ENCODE measurements around the gene DIRAS1.

DNA sequence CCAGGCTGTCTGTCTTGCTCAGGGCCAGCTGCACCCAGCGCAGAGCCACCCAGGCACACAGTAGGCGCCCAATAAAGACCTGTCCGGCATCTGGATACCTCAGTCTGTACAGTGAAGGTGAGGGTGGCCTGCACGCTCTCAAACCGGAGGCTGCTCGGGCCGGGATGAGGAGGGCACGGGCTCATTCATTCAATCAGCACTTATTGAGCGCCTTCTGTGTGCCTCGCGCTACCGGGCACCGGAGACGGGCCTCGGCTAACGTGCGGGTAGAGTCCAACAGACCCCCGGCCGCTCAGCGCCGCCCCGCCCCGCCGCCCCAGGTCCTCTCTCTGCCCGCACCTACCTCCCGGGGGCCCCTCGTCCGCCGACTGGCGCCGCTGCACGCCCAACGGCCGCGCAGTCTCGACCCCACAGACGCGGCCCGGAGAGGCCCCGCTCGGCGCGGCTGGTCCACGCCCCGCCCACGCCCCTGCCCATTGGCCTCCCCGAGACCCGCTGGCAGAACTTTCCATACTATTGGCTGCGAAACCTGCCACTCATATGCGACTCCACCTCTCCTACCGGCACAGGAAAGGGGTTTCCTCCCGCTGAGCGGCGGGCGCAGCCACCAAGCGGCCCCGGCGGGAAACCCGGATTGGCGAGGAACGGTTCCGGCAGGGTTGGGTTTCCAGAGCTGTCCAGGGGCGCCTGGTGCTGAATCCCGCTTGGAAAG, 18.6 kb upstream of the DIRAS1 start, which contains the start of gene SLC39A3:
- TF ChIP-seq, protein P1, sequence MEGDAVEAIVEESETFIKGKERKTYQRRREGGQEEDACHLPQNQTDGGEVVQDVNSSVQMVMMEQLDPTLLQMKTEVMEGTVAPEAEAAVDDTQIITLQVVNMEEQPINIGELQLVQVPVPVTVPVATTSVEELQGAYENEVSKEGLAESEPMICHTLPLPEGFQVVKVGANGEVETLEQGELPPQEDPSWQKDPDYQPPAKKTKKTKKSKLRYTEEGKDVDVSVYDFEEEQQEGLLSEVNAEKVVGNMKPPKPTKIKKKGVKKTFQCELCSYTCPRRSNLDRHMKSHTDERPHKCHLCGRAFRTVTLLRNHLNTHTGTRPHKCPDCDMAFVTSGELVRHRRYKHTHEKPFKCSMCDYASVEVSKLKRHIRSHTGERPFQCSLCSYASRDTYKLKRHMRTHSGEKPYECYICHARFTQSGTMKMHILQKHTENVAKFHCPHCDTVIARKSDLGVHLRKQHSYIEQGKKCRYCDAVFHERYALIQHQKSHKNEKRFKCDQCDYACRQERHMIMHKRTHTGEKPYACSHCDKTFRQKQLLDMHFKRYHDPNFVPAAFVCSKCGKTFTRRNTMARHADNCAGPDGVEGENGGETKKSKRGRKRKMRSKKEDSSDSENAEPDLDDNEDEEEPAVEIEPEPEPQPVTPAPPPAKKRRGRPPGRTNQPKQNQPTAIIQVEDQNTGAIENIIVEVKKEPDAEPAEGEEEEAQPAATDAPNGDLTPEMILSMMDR (IDR thresholded peaks at IDR 0.05), result peak in 3 of 4 experiments; percentile 11 to 60 (median 47)
- peak; percentile 18 for TF ChIP-seq POLR2A (IDR thresholded peaks at IDR 0.05)
- peak; percentile 99 for TF ChIP-seq POLR2AphosphoS5 (IDR thresholded peaks at IDR 0.05)

All from prostate gland (tissue), 2 donors.